ENCODE measurements around the gene GOLGA6L7. TPM values are rescaled to one million over a fixed set of nuclear protein-coding genes. Genes with fewer than 3 reads are reported as not detected.
A peak's percentile ranks its signal among the peaks of the same experiment; 100 is the strongest.

GOLGA6L7 gene
- total and polyA plus RNA-seq, 2 experiments from 2014 or later: 0.47 TPM; not detected in 1

DNA sequence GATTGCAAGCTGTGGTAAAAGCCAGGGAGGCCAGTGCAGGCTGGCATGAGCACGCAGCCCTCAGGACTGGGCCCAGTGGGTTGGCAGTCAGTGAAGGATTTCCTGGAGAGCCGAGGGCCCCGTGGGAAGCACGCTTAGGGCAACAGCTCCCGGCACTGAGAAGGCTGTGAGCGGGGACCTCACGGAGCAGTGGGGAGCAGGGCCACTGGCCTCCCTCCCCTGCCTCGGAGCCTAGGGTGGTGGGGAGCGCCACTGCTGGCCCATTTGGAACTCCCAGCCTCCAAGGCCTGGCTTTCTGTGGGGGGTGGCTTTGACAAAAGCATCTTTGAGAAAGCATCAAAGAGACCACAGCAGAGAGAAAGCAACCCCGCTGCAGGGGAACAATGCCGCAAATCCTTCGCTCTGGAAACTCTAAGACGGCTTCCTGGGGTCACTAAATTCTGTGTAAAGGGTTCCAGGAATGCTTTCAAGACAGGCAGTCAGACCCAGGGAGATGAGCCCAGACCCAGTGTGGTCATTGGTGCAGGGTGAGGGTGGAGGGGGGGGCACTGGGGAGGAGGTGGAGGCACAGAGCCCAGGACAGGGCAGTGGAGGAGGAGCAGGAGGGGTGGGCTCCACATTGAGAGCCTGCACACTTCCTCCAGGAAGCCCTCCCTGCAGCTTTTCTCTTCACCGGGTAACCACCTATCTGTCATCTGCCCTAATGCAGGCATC, 27.8 kb upstream of the GOLGA6L7 start:
- peak overlapping the region; percentile 51 for H3K4me2 ChIP-seq
- no peak overlapping the region for H3K4me3 ChIP-seq
- no peak overlapping the region for H3K27ac ChIP-seq (ENCODE audit: low read depth)
- H3K9me2 ChIP-seq (ENCODE audit: insufficient read depth): no peaks in the 10 kb centered on the region
- H3K36me3 ChIP-seq (ENCODE audit: insufficient read depth): no peaks in the 10 kb centered on the region
- H4K20me1 ChIP-seq (replicated peaks; ENCODE audit: insufficient read depth): no peaks in the 10 kb centered on the region
- peaks cover 12% of the 10 kb centered on the region for H3K4me1 Mint-ChIP-seq
- no peak overlapping the region for H3K27ac Mint-ChIP-seq
- peaks cover 15% of the 10 kb centered on the region; the same call in 1 of the 2 replicates for H3K4me1 ChIP-seq (ENCODE audit: insufficient read depth)
- H3K27me3 Mint-ChIP-seq (ENCODE audit: insufficient read depth, low read depth, poor library complexity): peaks cover 16% of the 10 kb centered on the region
- peak; percentile 65 for DNase-seq (ENCODE audit: low spot score)
- TF ChIP-seq ZNF114 (CRISPR knock-in tag; IDR thresholded peaks at IDR 0.05): no peak
- TF ChIP-seq JUNB (IDR thresholded peaks at IDR 0.05; ENCODE audit: unreplicated experiment): no peak
- TF ChIP-seq REST (IDR thresholded peaks at IDR 0.05; ENCODE audit: unreplicated experiment): no peak
- TF ChIP-seq, protein P1, sequence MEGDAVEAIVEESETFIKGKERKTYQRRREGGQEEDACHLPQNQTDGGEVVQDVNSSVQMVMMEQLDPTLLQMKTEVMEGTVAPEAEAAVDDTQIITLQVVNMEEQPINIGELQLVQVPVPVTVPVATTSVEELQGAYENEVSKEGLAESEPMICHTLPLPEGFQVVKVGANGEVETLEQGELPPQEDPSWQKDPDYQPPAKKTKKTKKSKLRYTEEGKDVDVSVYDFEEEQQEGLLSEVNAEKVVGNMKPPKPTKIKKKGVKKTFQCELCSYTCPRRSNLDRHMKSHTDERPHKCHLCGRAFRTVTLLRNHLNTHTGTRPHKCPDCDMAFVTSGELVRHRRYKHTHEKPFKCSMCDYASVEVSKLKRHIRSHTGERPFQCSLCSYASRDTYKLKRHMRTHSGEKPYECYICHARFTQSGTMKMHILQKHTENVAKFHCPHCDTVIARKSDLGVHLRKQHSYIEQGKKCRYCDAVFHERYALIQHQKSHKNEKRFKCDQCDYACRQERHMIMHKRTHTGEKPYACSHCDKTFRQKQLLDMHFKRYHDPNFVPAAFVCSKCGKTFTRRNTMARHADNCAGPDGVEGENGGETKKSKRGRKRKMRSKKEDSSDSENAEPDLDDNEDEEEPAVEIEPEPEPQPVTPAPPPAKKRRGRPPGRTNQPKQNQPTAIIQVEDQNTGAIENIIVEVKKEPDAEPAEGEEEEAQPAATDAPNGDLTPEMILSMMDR (conservative IDR thresholded peaks at IDR 0.05; ENCODE audit: low read depth in 2 of 2): no peak
- TF ChIP-seq ETS1 (IDR thresholded peaks at IDR 0.05): no peak
- TF ChIP-seq EZH2 (IDR thresholded peaks at IDR 0.05; ENCODE audit: low read depth, unreplicated experiment): no peak
- TF ChIP-seq CREB1 (CRISPR knock-in tag; IDR thresholded peaks at IDR 0.05; ENCODE audit: low read depth): no peak
- no peak for TF ChIP-seq STAT1 (IDR thresholded peaks at IDR 0.05; ENCODE audit: unreplicated experiment)
- TF ChIP-seq, protein P2, sequence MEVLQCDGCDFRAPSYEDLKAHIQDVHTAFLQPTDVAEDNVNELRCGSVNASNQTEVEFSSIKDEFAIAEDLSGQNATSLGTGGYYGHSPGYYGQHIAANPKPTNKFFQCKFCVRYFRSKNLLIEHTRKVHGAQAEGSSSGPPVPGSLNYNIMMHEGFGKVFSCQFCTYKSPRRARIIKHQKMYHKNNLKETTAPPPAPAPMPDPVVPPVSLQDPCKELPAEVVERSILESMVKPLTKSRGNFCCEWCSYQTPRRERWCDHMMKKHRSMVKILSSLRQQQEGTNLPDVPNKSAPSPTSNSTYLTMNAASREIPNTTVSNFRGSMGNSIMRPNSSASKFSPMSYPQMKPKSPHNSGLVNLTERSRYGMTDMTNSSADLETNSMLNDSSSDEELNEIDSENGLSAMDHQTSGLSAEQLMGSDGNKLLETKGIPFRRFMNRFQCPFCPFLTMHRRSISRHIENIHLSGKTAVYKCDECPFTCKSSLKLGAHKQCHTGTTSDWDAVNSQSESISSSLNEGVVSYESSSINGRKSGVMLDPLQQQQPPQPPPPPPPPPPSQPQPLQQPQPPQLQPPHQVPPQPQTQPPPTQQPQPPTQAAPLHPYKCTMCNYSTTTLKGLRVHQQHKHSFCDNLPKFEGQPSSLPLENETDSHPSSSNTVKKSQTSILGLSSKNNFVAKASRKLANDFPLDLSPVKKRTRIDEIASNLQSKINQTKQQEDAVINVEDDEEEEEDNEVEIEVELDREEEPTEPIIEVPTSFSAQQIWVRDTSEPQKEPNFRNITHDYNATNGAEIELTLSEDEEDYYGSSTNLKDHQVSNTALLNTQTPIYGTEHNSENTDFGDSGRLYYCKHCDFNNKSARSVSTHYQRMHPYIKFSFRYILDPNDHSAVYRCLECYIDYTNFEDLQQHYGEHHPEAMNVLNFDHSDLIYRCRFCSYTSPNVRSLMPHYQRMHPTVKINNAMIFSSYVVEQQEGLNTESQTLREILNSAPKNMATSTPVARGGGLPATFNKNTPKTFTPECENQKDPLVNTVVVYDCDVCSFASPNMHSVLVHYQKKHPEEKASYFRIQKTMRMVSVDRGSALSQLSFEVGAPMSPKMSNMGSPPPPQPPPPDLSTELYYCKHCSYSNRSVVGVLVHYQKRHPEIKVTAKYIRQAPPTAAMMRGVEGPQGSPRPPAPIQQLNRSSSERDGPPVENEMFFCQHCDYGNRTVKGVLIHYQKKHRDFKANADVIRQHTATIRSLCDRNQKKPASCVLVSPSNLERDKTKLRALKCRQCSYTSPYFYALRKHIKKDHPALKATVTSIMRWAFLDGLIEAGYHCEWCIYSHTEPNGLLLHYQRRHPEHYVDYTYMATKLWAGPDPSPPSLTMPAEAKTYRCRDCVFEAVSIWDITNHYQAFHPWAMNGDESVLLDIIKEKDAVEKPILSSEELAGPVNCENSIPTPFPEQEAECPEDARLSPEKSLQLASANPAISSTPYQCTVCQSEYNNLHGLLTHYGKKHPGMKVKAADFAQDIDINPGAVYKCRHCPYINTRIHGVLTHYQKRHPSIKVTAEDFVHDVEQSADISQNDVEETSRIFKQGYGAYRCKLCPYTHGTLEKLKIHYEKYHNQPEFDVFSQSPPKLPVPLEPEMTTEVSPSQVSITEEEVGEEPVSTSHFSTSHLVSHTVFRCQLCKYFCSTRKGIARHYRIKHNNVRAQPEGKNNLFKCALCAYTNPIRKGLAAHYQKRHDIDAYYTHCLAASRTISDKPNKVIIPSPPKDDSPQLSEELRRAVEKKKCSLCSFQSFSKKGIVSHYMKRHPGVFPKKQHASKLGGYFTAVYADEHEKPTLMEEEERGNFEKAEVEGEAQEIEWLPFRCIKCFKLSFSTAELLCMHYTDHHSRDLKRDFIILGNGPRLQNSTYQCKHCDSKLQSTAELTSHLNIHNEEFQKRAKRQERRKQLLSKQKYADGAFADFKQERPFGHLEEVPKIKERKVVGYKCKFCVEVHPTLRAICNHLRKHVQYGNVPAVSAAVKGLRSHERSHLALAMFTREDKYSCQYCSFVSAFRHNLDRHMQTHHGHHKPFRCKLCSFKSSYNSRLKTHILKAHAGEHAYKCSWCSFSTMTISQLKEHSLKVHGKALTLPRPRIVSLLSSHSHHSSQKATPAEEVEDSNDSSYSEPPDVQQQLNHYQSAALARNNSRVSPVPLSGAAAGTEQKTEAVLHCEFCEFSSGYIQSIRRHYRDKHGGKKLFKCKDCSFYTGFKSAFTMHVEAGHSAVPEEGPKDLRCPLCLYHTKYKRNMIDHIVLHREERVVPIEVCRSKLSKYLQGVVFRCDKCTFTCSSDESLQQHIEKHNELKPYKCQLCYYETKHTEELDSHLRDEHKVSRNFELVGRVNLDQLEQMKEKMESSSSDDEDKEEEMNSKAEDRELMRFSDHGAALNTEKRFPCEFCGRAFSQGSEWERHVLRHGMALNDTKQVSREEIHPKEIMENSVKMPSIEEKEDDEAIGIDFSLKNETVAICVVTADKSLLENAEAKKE (CRISPR knock-in tag; IDR thresholded peaks at IDR 0.05): no peak
- no peak for TF ChIP-seq POLR2AphosphoS5 (IDR thresholded peaks at IDR 0.05; ENCODE audit: low read depth)
- TF ChIP-seq NANOG (IDR thresholded peaks at IDR 0.05; ENCODE audit: borderline replicate concordance): no peak
- TF ChIP-seq ZNF331 (CRISPR knock-in tag; IDR thresholded peaks at IDR 0.05; ENCODE audit: low read depth): no peak
- no peak for TF ChIP-seq EZH2phosphoT487 (IDR thresholded peaks at IDR 0.05; ENCODE audit: unreplicated experiment)
- H3F3A ChIP-seq (replicated peaks; ENCODE audit: low read depth): no peaks in the 10 kb centered on the region
- no peaks in the 10 kb centered on the region for H3K36me3 Mint-ChIP-seq (ENCODE audit: low read depth)
- peak; percentile 88 for ATAC-seq
- no peaks in the 10 kb centered on the region; the same call in 2 of the 3 replicates for H3K9me3 Mint-ChIP-seq
- H2AFZ ChIP-seq: peak overlapping the region; percentile 89; the same call in 1 of the 2 replicates
- no peaks in the 10 kb centered on the region for H3K79me2 ChIP-seq (replicated peaks; ENCODE audit: insufficient read depth)
- H3K4me3 Mint-ChIP-seq: no peak overlapping the region; the same call in 2 of the 3 replicates
- no peaks in the 10 kb centered on the region for H3K27me3 ChIP-seq (ENCODE audit: insufficient read depth)

Data from GM23338 (cell line).